Endothelial cell of umbilical vein (primary cell): ENCODE data around the gene ULK1. TPM values are rescaled to one million over a fixed set of nuclear protein-coding genes. Genes with fewer than 3 reads are reported as not detected.

ENCODE experiments used
- BruUV-seq: library from RNA; stranded (reverse); fragments of 400-500 nt; replicated peaks from 2 replicates; lab custom pipeline; 2021; lab: Mats Ljungman, UMichigan
- CTCF ChIA-PET: fragments of 300-600, 350-600 bp; sonication (Branson Sonifier 250); formaldehyde crosslinking; loops from one replicate; lab custom pipeline; 2021; ENCODE audit warnings: antibody characterized with exemption, inconsistent platforms; lab: Charles Lee
- POLR2A ChIA-PET: fragments of 300-600, 350-600 bp; sonication (Branson Sonifier 250); formaldehyde crosslinking; loops from one replicate; lab custom pipeline; 2021; ENCODE audit warnings: antibody characterized with exemption, inconsistent platforms; lab: Charles Lee
- DNase-seq: peaks from one replicate; pipeline ENCODE4 v3.0.0-alpha.2; 2011; ENCODE audit warnings: low read depth, low spot score
- FAIRE-seq: peaks from 2 replicates; lab custom pipeline; 2011; peaks lifted over from hg19 to GRCh38; lab: Jason Lieb, UNC
- H2AFZ ChIP-seq: 2 replicates; pipeline ENCODE4 v1.6.0; 2012; ENCODE audit warnings: low read depth, low read length, control low read depth, inconsistent platforms
- H3K27ac ChIP-seq: 2 replicates; pipeline ENCODE4 v1.5.1; 2011; ENCODE audit warnings: low read depth, mild to moderate bottlenecking, control low read depth, low read length, moderate library complexity; ENCODE audit not compliant: insufficient read depth
- H3K27me3 ChIP-seq, 2 experiments: 2 replicates each; pipeline versions ENCODE4 v1.6.0 to v1.6.1; 2011; ENCODE audit warnings: low read length in 2 of 2, mixed read lengths in 1 of 2; ENCODE audit not compliant: control insufficient read depth in 2 of 2, insufficient read depth in 2 of 2
- H3K36me3 ChIP-seq, 2 experiments: 2 replicates in 1 of 2; 3 replicates in 1 of 2; pipeline ENCODE4 v1.5.1; 2011; ENCODE audit warnings: low read length in 2 of 2, mild to moderate bottlenecking in 1 of 2, moderate library complexity in 1 of 2; ENCODE audit not compliant: control insufficient read depth in 2 of 2, insufficient read depth in 2 of 2; ENCODE audit errors: extremely low read depth in 1 of 2
- H3K4me1 ChIP-seq: 3 replicates; pipeline ENCODE4 v1.5.1; 2011; ENCODE audit warnings: mild to moderate bottlenecking, low read length; ENCODE audit not compliant: control insufficient read depth, insufficient read depth; ENCODE audit errors: extremely low read depth
- H3K4me2 ChIP-seq: 2 replicates; pipeline ENCODE4 v1.6.1; 2011; ENCODE audit warnings: low read length, control low read depth, mixed read lengths; ENCODE audit not compliant: insufficient read depth
- H3K4me3 ChIP-seq, 3 experiments: fragments of 200-600 bp in 1 of 3; sonication (generic), shearing (Covaris generic) in 1 of 3; replicated peaks in 1 of 3; 2 replicates each; pipeline ENCODE4 v1.5.1; 2011 to 2016; ENCODE audit warnings: control low read depth in 3 of 3, low read length in 3 of 3, mild to moderate bottlenecking in 2 of 3, inconsistent platforms in 1 of 3, low read depth in 1 of 3, moderate library complexity in 1 of 3; ENCODE audit not compliant: insufficient read depth in 1 of 3
- H3K79me2 ChIP-seq: 2 replicates; pipeline ENCODE4 v1.6.0; 2012; ENCODE audit warnings: low read length, inconsistent platforms; ENCODE audit not compliant: control insufficient read depth, insufficient read depth
- H3K9ac ChIP-seq: replicated peaks from 2 replicates; pipeline ENCODE3; 2011; ENCODE audit warnings: low read length, control low read depth; ENCODE audit not compliant: insufficient read depth; ENCODE audit errors: extremely low read depth
- H3K9me1 ChIP-seq: replicated peaks from 3 replicates; pipeline ENCODE4 v1.6.0; 2011; ENCODE audit warnings: mild to moderate bottlenecking, low read length; ENCODE audit not compliant: control insufficient read depth, insufficient read depth; ENCODE audit errors: extremely low read depth
- H3K9me3 ChIP-seq: replicated peaks from 2 replicates; pipeline ENCODE4 v1.5.1; 2012; ENCODE audit warnings: low read length, inconsistent platforms; ENCODE audit not compliant: control insufficient read depth, insufficient read depth
- H4K20me1 ChIP-seq: replicated peaks from 2 replicates; pipeline ENCODE3; 2011; ENCODE audit warnings: mild to moderate bottlenecking, low read length; ENCODE audit not compliant: control insufficient read depth, insufficient read depth; ENCODE audit errors: extremely low read depth
- EZH2 ChIP-seq: IDR thresholded peaks from 2 replicates; pipeline ENCODE4 v1.6.1; 2012; ENCODE audit warnings: borderline replicate concordance, low read depth, mild to moderate bottlenecking, moderate library complexity, low read length, inconsistent platforms; ENCODE audit not compliant: severe bottlenecking
- FOS ChIP-seq: IDR thresholded peaks from 2 replicates; pipeline ENCODE4 v1.6.1; 2011; ENCODE audit warnings: mild to moderate bottlenecking, low read length, moderate library complexity, borderline replicate concordance; ENCODE audit not compliant: insufficient read depth
- GATA2 ChIP-seq: IDR thresholded peaks from 2 replicates; pipeline ENCODE4 v1.7.0; 2011; ENCODE audit warnings: low read depth, mild to moderate bottlenecking, moderate library complexity, mixed read lengths, low read length; ENCODE audit not compliant: insufficient read length, insufficient read depth
- JUN ChIP-seq: IDR thresholded peaks from 2 replicates; pipeline ENCODE4 v1.6.1; 2011; ENCODE audit warnings: borderline replicate concordance, low read depth; ENCODE audit not compliant: insufficient read length, insufficient read depth
- MAX ChIP-seq: IDR thresholded peaks from 2 replicates; pipeline ENCODE4 v1.6.1; 2011; ENCODE audit not compliant: insufficient read depth, insufficient read length
- MYC ChIP-seq: IDR thresholded peaks from one replicate; pipeline ENCODE4 v1.6.1; 2011; ENCODE audit warnings: mild to moderate bottlenecking, low read depth, low read length
- POLR2A ChIP-seq: IDR thresholded peaks from 2 replicates; pipeline ENCODE4 v1.6.1; 2012; ENCODE audit warnings: low read depth, mild to moderate bottlenecking, control low read depth, low read length
- POLR2AphosphoS5 ChIP-seq: IDR thresholded peaks from 2 replicates; pipeline ENCODE4 v1.6.1; 2012; ENCODE audit warnings: low read depth, mild to moderate bottlenecking, control low read depth, low read length, moderate library complexity; ENCODE audit not compliant: insufficient read depth
- dilution Hi-C: fragments of 300-500 bp; cut with MboI; formaldehyde crosslinking; loops from one replicate; pipeline ENCODE4 v1.15.0; 2019; ENCODE audit warnings: low sequenced_read_pairs; ENCODE audit not compliant: extremely low pct_ligation_motif_present
- intact Hi-C: fragments of 100-400 bp; cut with micrococcal nuclease; formaldehyde crosslinking; loops from one replicate; pipeline ENCODE4 v1.10.0; 2022
- polyA plus RNA-seq, 4 experiments: library from polyadenylated mRNA; depleted of rRNA in 3 of 4; stranded (reverse) in 3 of 4; unstranded in 1 of 4; fragments of >200 nt; gene quantifications; 2 replicates each; pipeline versions ENCODE4 v1.2.1 to v1.2.3, GENCODE V29; 2011 to 2012; ENCODE audit warnings: missing spikeins in 1 of 4
- total RNA-seq: library from RNA; stranded (reverse); gene quantifications from 2 replicates; pipeline ENCODE4 v1.2.3, GENCODE V29; 2021

The ULK1 gene
- total and polyA plus RNA-seq, 2 donors (not counting 3 experiments of a cell fraction or from before 2014, with no cell fraction given), result 14.4 to 38.2 TPM

GRCh38 chr12:131943876-131944275 is 49.5 kb downstream of the ULK1 start:
- Histone ChIP-seq H3K36me3 (peaks cover 0 to 29% of the 10 kb centered on the region in 2 experiments), H3K9ac (no peak overlapping the region), H3K9me3 (no peaks in the 10 kb centered on the region), H3K4me2 (no peak overlapping the region), H3K4me1 (no peaks in the 10 kb centered on the region), H4K20me1 (no peaks in the 10 kb centered on the region), H3K9me1 (no peaks in the 10 kb centered on the region), H3K27ac (no peak overlapping the region), H3K4me3 (no peak overlapping the region), H2AFZ (no peak overlapping the region), H3K79me2 (no peaks in the 10 kb centered on the region), H3K27me3 (no peaks in the 10 kb centered on the region)
- POLR2A ChIA-PET, result no interaction called here
- dilution Hi-C loops, result no loop called here
- CTCF ChIA-PET, result no interaction called here
- intact Hi-C loops, result no loop called here
- BruUV-seq, result no TSS peak
- TF ChIP-seq POLR2AphosphoS5 (no peak), FOS (no peak), MAX (no peak), GATA2 (no peak), JUN (no peak), EZH2 (no peak), POLR2A (no peak), MYC (no peak)
- no peak for FAIRE-seq
- no peak for DNase-seq
